Stomach (tissue), 4 donors: ENCODE measurements around the gene LYRM4.

Experiments used
- POLR2A ChIP-seq, 4 donors: fragments of 450-650 bp; IDR thresholded peaks; one replicate each; pipeline ENCODE4 v1.6.1; 2016; ENCODE audit warnings: antibody characterized with exemption in 4 of 4, control low read depth in 2 of 4, mild to moderate bottlenecking in 1 of 4, moderate library complexity in 1 of 4
- POLR2AphosphoS5 ChIP-seq, 3 donors: sonication (generic); formaldehyde crosslinking; IDR thresholded peaks; one replicate each; pipeline ENCODE4 v1.6.1; 2016; ENCODE audit warnings: antibody characterized with exemption in 3 of 3
- TF ChIP-seq, protein P1 (sequence below), 7 experiments: fragments of 450-650 bp in 4 of 7; fragments of 200-600 bp in 3 of 7; sonication (generic) in 3 of 7; IDR thresholded peaks; one replicate each; pipeline ENCODE4 v1.5.1; 2016 to 2019; ENCODE audit warnings: antibody characterized with exemption in 7 of 7, control low read depth in 2 of 7, mild to moderate bottlenecking in 1 of 7

DNA sequence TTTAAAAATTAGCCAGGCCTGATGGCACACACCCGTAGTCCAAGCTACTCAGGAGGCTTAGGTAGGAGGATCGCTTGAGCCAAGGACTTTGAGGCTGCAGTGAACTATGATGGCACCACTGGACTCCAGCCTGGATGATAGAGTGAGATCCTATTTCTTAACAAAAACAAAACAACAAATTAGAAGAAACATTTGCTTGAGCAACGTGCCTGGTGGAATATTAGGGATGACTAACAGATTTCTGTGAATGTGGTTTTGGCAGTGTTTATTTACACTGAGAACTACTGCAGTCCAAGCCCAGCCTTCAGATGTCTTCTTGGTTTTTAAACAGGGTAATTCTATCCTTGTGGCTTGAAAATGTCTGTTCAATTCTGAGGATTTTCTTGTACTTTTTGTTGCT lies 166.4 kb downstream of the LYRM4 start:
- TF ChIP-seq, protein P1, sequence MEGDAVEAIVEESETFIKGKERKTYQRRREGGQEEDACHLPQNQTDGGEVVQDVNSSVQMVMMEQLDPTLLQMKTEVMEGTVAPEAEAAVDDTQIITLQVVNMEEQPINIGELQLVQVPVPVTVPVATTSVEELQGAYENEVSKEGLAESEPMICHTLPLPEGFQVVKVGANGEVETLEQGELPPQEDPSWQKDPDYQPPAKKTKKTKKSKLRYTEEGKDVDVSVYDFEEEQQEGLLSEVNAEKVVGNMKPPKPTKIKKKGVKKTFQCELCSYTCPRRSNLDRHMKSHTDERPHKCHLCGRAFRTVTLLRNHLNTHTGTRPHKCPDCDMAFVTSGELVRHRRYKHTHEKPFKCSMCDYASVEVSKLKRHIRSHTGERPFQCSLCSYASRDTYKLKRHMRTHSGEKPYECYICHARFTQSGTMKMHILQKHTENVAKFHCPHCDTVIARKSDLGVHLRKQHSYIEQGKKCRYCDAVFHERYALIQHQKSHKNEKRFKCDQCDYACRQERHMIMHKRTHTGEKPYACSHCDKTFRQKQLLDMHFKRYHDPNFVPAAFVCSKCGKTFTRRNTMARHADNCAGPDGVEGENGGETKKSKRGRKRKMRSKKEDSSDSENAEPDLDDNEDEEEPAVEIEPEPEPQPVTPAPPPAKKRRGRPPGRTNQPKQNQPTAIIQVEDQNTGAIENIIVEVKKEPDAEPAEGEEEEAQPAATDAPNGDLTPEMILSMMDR (IDR thresholded peaks at IDR 0.05), result no peak
- TF ChIP-seq POLR2AphosphoS5 (IDR thresholded peaks at IDR 0.05) (peak in 1 of 3 donors; percentile 30), POLR2A (IDR thresholded peaks at IDR 0.05) (no peak)
